Measurements from ENCODE around the gene SPTBN5.

SPTBN5 gene

DNA sequence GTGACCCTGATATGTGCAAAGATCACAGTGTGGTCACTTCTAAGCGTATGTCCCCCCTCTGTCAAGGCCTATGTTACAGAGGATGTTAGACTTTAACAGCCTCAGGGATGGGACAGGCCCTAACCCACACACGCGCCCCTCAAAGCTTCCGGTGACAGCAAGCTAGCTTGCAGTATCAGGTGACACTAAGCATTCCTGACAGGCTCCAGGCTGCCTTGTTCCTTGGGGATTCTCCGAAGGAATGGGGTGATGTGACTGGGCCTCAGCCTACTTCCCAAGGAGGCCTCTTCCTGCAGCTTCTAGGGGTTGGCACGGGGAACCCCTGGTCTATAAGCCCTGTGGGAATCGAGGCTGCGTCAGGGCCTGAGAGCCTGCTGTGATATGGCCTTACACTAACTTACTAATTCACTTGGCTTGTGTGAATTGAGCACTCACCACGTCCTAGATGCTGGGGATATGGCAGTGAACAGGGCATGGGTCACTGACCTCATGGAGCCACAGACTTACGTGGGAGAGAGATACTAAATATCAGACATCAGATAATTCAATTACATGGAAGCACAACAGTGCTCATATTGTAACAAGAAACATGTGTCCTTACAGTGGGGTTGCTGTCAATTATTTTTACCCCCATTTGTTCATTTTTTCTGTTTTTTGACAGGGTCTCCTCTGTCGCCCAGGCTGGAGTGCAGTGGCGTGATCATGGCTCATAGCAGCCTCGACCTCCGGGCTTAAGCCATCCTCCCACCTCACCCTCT lies 11.4 kb upstream of the SPTBN5 start:
- TF ChIP-seq, protein P1, sequence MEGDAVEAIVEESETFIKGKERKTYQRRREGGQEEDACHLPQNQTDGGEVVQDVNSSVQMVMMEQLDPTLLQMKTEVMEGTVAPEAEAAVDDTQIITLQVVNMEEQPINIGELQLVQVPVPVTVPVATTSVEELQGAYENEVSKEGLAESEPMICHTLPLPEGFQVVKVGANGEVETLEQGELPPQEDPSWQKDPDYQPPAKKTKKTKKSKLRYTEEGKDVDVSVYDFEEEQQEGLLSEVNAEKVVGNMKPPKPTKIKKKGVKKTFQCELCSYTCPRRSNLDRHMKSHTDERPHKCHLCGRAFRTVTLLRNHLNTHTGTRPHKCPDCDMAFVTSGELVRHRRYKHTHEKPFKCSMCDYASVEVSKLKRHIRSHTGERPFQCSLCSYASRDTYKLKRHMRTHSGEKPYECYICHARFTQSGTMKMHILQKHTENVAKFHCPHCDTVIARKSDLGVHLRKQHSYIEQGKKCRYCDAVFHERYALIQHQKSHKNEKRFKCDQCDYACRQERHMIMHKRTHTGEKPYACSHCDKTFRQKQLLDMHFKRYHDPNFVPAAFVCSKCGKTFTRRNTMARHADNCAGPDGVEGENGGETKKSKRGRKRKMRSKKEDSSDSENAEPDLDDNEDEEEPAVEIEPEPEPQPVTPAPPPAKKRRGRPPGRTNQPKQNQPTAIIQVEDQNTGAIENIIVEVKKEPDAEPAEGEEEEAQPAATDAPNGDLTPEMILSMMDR (IDR thresholded peaks at IDR 0.05; ENCODE audit: low read depth, low read length, missing control alignments): no peak
- DNase-seq (ENCODE audit: extremely low read depth, low read depth): no peak
- H3K4me3 ChIP-seq (replicated peaks; ENCODE audit: low read depth, low read length): no peak overlapping the region

DNA sequence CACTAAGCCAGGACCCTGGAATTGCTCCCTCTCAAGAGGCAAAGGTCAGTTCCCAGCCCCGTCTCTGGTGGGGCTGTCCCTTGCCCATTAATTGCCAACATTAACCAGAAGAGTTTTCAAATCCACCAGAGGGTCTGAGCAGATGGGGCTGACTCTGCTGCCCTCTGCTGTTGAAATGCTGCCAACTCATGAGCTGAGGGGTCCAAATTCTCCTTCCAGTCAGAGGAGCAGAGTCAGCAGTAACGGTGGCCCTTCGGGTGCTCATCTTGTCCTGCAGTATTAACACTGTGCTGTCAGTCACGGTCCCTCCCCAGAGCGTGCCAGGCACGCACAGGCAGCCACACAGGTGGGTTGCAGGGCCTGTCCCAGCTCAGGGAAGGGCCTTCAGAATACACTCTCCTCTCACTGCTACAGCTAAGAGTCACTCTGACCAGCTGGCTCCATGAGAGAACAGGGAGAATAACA lies 10.7 kb upstream of the SPTBN5 start:
- TF ChIP-seq, protein P1 (IDR thresholded peaks at IDR 0.05; ENCODE audit: low read depth, low read length, missing control alignments): peak; percentile 85
- H3K4me3 ChIP-seq (replicated peaks; ENCODE audit: low read depth, low read length): no peak overlapping the region
- peak; percentile 37 for DNase-seq (ENCODE audit: extremely low read depth, low read depth)

DNA sequence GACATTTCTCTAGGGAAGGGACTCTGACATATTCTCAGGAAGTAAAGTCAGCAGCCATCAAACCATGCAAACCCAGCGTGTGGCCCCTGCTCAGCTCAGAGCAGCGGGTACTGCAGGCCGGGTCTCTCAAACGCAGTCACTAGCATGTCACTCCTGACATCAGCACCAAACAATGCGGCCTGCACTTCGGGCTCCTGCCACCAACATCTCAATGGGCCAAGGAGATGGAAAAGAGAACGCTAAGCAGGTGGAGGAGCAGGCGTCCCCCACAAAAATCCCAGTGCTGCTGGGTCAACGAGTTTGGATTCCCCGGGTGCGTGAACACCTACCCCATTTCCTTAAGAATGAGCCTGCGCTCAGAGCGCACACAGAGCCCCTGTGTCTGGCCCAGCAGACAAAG lies 9.9 kb upstream of the SPTBN5 start:
- TF ChIP-seq, protein P1 (IDR thresholded peaks at IDR 0.05; ENCODE audit: low read depth, low read length, missing control alignments): no peak
- DNase-seq (ENCODE audit: extremely low read depth, low read depth): no peak
- no peak overlapping the region for H3K4me3 ChIP-seq (replicated peaks; ENCODE audit: low read depth, low read length)

DNA sequence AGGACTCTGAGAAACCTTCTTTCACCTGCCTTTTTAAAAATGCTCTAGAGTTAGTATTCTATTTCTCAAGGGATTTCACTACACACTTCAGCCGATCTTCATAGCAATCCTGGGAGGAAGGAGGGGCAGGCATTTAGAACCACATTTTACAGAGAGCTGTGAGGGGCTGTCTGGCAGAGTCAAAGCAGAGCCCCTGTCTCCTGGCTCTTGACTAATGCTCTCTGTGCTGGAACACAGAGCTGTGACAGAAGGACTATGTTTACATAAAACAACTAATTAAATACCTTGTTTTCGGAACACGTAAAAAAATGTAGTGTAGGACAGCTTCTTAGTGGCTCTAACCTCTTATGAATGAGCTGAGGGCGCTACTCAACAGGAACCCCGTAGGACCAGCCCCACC lies 7.6 kb upstream of the SPTBN5 start:
- DNase-seq (ENCODE audit: extremely low read depth, low read depth): no peak
- TF ChIP-seq, protein P1 (IDR thresholded peaks at IDR 0.05; ENCODE audit: low read depth, low read length, missing control alignments): no peak
- H3K4me3 ChIP-seq (replicated peaks; ENCODE audit: low read depth, low read length): no peak overlapping the region

DNA sequence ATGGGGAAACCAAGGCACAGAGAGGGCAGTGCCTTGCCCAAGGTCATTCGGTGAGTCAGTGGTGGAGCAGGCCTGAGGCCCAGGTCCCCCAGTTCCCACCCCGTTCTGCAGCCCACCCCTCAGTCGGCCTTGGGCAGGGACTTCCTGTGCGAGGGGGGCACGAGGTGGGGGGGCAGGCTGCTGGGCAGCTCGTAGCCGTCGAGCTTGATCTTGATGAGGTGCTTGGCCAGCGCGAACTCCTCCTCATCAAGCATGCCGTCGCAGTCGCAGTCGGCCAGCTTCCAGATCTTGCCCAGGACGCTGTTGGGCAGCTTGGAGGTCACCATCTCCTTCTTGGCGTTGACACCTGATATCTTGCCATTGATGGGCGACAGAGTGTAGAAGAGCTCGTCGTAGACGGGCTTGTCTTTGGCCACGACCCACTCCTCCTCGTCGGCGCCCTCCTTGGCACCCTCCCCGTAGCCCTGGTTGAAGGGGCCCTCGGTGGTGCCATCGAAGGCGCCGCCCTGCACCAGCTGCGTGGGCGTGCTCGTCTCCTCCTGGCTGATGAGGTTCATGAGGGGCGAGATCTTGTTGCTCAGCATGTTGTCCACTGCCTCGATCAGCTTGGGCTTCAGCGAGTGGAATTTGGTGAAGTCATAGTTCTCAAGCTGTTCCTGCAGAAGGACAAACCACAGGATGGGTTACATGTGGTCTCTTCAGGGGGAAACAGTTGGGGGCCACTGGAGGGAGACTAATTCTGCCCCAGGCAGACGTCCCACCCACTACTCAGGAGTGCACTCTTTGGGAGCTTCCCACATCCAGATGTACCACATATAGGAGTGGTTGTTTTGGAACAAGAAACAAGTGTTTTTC lies 6.9 kb upstream of the SPTBN5 start:
- no peak for DNase-seq (ENCODE audit: extremely low read depth, low read depth)
- TF ChIP-seq, protein P1 (IDR thresholded peaks at IDR 0.05; ENCODE audit: low read depth, low read length, missing control alignments): no peak
- no peak overlapping the region for H3K4me3 ChIP-seq (replicated peaks; ENCODE audit: low read depth, low read length)

DNA sequence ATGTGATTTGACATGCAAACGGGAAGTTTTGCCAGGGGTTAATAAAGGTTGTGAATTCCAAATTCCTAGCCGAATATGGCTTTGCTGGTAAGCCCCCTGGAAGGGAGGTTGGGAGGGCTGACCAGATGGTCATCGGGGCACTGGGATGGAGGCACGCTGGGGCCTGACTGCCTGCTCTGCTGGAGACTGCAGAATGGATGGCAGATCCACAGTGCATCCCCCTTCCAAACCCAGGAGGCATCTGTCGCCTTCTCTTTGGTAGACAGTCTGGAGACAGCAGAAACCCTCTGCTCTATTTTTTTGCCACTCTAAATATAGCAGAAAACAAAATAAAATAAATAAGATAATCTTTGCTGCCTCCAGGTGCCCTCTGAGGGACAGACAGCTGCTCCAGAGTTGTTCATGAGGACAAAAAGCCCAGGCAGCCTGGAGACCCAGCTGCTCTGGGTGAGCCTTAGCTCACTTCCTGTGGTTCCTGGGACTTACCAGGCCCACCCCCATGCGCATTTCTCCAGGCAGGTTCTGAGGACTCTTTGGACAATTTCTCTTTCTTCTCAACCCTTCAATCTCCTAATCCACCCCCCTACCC lies 6.1 kb upstream of the SPTBN5 start:
- DNase-seq (ENCODE audit: extremely low read depth, low read depth): no peak
- H3K4me3 ChIP-seq (replicated peaks; ENCODE audit: low read depth, low read length): no peak overlapping the region
- TF ChIP-seq, protein P1 (IDR thresholded peaks at IDR 0.05; ENCODE audit: low read depth, low read length, missing control alignments): no peak
